GDM1 (cell line): ENCODE data around the gene CACTIN.
"Not testable (repeated sequence)": the region's sequence is repeated elsewhere in the genome, so short reads cannot be mapped to it uniquely, and the experiment has no call there.

Source experiments
- DNase-seq: peaks from one replicate; lab custom pipeline; 2025; lab: John Stamatoyannopoulos, UW

CACTIN gene

DNA sequence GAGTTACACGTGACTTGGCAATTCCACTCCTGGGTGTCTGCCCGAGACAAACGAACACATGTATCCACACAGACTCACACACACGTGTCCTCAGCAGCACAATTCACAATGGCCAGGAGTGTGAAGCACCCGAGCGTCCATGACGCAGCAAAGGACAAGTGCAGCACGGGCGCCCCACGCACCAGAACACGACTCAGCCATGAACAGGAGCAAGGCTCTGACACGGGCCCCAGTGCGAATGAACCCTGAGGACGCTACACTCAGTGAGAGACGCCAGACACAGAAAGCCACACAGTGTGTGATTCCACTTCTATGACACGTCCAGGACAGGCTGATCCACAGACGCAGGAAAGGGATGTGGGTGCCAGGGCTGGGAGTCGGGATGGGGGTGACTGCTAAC is 37.2 kb upstream of the CACTIN start:
- DNase-seq: no peak

DNA sequence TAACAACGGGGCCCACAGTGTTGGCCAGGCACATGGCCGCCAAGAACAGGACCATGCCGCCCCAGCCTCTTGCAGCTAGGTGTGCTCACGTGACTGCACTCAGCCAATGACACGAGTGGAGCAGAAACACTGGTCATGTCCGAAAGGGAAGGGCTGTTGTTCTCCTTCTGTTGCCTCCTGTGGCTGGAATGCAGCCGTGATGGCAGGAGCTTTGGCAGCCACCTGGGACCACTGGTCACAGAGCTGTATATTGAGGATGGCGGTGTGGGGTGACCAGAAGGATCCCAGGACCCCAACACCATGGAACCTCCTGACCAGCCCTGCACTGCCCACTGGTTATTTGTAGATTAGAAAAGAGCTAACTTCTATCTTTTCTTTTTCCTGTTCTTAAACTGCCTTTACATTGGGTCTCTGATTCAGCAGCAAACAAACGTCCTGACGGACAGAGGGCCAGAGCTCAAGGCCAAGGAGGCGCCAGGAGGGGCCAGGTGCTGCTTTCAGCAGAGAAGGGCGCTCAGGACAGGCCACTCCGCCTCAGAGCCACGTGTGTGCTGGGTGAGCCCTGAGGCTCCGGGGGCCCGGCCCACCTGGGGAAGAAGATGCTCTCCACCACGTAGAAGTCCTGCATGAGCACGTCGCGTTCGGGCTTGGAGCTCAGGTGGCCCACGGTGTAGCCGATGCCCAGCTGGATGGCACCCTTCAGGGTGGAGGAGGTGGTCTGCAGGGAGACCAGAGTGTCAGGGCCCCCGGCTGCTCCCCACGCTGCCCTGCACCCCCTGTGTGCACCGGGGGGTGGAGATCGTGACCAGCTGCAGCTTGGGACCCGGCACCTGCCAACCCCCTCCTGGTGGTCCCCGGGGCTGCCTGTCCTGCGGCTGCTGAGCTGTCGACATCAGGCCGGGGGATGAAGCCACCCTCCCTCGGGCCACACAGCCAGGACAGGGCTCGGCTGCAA is 35.0 kb upstream of the CACTIN start:
- DNase-seq: no peak

DNA sequence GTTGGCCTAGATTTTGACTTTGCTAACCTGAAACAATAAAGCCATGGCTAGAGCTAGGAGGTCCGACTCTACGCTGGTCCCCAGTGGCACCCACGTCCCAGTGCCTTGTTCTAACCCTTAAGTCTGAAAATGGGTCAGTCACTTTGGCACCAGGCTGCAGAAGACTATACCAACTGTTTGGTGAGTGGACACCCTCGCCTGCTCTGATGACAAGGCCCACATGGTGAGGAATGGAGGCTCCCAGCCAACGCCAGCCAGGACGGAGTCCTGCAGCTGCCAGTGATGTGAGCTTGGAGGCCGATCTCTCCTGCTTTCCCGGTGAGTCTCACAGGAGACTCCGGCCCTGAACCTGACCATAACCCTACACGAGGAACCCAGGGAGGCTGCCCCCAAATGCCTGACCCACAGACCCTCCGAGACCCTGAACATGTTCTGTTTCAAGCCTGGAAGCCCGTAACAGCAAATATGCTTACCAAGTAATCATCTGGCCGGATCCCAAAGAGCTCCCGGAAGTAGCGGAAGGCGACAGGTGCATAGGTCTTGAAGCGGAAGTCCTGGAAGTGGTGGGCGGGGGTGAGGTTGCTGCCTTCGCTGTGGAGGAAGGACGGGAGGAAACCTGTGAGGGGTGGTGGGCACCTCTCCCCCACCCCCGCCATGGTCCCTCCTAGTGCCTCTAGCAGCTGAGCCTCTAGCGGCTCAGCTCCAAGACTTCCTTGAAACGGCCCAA is 34.1 kb upstream of the CACTIN start:
- DNase-seq: no peak

DNA sequence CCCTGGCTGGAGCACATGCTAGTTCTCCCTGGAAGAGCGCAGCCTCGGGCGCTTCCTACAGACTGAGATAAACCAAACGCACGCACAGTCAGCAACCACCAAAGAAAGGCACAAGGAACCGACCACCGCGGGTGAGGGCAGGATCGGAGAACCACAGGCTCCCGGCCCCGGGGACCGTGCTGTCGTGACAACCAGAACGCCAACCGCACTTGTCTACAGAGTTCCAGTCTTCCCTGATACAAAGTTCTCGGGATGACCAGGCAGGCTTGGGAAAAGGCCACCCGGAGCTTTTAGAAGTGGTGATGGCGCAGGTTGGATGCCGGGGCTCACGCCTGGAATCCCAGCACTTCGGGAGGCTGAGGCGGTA is 33.1 kb upstream of the CACTIN start:
- DNase-seq: no peak

DNA sequence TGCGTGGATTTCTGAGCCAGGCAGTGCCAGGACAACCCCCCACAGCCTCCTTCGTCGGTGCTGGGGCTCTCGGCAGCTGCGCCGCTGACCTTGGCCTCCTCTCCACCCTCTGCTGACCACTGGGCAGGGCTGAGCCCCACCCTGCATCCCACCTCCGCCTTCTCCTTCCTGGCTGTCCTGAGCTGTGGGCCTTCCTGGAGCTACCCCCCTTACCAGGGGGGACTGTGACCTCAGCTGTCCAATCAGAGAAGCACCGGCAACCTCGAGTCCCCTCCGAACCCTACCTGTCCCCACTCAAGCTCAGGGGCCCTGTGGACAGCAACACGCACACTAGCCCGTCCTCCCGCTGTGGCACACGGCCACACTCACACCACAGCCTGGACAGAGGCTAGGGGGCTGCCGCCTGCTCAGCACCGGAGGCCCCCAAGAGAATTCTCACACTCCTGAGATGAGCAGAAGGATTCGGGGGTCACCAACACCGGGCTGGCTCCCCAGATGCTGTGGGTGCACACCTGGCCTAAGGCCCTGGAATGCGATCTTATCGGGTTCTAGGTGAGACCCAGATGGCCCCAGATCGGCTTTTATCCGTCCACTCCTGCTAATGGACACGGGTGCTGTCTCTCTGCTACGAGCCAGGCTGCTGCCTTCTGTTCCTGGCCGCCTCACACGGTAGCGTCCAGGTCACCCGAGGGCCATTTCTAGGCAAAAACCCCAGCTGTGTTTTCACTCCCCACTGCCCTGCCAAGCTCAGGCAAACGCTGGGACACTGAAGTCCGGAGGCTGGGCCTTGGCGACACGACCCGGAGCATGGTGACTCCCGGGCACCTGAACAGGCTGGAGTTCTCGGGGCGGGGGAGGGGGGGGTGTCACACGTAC is 32.5 kb upstream of the CACTIN start:
- DNase-seq: no peak

DNA sequence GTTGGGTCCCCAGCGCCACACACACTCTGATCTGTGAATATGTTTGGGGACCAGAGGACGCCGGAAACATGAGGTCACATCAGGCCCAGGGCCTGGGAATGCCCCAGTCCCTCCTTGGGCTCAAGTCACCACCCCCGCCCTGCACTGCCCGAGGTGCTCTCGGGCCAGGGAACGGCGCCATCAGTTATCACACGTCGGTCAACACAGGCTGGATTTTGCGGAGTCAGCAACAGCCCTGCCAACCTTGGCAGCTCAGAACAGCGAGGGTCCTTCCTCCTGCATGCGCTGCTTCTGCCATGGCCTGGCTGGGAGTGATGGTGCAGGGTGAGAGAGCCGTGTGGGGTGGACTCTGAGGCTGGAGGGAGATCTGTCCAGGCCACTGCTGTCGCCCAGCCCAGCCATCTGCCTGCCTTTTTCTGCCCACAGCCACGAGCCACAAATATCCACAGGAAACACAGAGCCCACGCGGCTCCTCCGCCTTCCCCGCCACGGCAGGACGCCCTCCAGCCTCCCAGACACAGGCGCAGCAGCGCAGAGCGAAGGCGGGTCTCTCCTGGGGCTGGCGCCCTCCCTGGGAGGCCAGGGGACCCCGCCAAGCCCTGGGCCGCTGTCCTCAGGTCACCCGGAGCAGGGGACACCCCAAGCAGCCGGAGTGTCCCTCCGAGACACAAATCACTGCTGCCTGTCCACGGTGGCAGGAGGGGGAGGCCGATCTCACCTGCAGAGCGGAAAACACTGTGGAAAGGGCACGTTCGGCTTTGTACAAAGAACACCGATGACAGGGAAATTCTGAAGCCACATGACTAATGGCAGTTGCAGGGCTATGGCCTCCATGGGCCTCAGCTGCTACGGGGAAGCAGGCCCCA is 31.6 kb upstream of the CACTIN start:
- DNase-seq: no peak

DNA sequence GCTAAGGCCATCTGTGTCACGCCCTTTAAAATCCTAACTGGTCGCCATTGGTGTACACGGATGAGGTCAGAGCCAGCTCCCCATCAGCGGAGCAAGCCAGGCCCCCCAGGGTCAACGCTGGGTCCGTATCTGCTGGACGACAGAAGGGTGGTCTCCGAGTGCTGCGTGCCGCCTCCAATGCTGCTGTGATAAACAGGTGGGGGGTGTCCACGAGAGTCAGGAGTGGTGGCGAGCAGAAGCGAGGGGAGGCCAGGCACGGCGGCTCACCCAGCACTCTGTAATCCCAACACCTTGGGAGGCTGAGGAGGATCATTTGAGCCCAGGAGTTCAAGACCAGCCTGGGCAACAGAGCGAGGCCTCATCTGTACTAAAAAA is 30.8 kb upstream of the CACTIN start:
- no peak for DNase-seq

DNA sequence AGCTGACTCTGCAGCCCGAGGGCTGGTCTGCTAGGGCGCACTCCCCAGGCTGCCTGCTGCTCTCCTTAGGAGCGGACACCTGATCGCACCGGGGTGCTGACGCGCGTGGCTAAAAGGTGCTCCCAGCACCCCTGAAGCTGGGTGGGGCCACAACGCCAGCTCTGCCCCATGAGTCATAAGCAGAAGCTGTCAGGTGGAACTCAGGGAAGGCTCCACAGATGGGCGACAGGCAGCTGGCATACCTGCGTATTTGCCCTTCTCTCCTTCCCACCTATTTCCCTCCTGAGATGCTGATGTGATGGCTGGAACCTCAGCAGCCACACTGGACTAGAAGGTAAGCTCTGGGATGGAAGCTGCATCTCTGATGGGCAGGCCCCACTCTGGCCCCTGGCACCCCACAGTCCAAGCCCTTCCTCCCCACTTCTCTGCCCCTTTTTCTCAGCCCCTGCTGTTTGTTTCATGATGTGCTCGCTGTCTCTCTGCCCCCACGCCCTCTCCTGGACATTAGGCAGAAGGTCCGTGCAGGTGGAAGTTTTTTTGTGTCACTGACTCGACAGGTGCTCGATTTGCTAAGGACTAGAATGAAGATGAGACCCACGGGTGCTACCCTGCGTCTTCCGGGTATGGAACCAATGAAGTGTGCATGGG is 30.3 kb upstream of the CACTIN start:
- DNase-seq: no peak

DNA sequence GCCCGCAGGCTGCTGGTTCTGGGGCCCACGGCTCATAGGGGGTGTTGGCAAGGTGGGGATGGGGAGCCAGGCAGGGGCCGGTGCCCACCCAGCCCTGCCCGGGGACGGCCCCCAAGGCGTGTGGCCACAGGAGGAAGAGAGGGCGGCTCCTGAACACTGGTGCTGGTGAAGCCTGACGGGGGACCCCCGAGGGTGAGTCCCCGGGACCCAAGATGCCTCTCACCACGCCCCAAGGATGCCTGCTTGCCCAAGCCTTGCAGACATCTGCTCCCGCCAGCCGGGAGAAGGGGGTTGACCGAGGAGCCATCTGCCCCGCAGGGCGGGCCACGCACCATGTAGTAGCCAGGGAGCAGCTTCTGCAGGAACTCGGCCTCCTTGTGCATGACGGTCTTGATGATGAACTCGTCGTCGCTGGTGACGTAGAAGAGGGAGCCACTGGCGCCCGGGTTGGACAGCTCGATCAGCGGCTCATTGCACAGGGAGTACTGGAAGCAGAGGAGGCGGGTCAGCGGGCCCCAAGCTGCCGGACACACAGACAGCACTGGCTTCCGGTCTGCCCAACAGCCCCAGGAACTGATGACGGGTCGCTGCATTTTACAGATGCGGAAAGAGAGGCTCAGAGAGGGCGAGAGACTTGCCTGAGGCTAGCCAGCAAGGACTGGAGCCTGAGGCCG is 29.6 kb upstream of the CACTIN start:
- DNase-seq: no peak

DNA sequence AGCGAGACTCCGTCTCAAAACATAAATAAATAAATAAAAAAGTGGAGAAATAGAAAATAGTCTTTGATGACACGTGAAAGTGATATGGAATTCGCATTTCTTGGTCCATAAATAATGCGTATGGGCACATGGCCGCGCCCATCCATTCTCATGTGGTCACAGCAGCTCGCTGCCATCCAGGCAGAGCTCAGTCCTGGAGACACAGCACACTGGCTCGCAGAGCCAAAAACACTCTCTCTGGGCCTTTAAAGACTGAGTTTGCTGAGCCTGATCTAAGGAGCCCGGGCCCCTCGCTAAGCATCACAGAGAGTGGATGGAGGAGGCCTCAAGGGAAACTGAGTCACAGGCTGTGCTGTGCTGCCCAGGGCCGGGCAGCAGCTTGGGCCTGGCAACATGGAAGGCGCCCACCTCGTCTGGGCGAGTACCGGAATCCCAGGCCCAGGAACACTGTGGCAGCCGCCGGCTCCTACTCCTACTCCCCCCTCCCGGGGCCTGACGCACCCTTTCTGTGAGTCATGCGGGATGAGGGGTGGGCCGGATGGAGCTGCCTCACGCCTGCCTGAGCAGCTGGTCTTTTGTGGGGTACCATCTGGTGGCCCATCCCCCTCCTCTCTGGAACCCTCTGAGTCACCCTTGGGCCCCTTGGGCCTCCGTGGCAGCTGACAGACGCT is 28.9 kb upstream of the CACTIN start:
- DNase-seq: no peak

DNA sequence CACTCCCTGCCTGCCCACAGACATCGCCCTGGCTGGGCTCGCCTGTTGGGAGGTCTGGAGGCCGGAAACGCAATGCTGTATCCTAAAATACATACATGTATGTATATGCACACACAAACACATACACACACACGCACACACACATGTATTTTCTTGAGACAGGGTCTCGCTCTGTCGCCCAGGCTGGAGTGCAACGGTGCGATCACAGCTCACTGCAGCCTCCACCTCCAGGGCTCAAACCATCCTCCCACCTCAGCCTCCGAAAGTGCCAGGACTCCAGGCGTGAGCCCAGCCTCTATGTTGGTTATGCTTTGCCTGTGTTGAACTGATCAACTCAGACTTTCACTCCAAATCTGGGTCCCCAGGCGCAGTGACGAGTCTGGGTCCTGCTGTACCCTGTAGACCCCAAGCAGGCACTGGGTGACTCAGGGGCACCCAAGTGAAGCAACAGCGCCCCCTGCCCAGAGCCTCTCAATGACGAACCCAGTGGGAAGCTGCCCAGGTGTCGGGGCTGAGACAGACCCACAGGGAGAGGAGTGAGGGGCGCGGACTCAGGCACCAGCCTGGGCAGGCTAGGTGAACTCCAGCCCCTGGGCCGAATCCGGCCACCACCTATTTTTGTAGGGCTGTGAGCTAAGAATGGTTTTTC is 27.4 kb upstream of the CACTIN start:
- DNase-seq: no peak

DNA sequence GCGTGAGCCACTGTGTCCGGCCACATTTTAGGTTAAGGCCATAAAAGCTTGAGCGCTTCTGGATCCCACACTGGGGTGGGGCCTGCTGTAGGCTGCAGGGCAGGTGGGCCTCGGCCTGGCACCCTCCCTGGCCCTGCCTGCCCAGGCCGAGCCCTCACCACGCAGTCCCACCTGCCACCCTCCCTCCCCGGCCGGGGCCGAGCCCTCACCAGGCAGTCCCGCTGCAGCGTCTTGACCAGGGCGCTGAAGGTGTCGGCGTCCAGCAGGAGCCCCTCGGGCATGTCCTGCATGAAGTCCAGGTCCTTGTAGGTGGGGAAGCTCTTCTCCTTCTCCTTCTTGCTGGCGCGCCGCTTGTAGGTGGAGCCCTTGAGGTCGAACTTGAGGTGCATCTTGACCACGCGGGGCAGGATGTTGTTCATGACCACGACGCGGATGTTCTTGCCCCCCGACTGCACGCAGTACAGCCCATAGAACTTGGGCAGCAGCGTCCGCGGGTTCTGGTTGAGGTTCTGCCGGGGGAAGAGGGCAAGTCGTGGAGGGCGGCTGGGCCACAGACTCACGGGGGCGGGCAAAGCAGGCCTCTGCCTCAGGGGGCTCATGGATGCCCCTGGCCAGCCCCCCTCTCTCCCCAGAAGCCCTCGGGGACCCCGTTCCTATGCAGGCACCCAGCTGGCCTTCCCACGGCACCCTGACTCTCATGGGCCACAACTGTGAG is 26.6 kb upstream of the CACTIN start:
- no peak for DNase-seq

DNA sequence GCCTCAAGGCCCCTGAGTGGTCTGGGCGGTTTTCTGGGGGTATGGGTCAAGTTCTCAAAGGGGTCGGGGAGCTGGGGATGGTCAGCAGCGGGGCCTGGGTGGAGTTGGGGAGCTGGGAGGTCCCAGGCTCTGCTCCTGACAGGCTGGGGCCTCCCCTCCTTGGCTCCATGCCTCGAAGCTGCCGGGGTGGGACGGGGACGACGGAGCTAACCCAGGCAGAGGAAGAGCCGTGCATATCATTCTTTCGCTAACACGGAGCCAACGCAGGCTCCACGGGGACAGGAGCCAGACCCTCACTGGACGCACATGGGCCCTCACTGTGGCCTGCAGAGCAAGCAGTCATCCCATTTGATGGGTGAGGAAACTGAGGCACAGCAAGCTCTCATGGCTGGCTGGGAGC is 25.8 kb upstream of the CACTIN start:
- no peak for DNase-seq

DNA sequence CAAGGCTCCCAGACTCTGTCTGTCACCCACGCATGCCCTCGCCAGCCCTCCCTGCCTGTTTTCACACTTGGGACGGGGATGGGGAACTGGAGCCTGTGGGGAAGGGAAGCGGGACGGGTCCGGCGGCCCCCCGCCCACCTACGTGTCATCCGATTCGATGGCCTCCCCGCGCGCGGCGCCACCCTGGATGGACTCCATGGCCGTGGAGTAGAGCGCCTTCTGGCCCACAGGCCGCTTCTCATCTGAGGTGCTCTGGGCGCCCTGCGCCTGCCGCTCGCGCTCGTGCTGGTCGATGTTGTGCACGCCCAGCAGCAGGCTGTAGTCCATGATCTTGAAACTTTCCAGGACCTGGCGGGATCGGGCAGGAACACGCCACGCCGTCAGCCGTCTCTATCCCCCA is 25.1 kb upstream of the CACTIN start:
- DNase-seq: no peak

DNA sequence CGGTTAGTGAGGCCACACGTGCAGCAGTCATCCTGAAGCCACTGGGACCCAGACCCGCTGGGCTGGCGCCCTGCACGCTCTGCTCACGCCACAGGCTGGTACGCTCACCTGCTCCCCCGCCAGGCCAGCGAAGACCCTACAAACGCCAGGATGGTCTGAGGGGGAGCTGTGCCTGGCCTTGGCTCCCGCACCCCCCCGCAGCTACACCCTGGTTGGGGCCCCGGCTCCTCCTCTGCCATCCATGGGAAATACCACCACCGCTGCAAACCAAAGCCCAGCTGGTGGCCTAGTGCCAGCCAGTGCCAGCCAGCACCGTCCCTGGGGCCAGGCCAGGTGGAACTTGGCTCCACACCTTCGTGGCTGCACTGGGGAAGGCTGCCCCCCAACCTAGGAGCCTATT is 23.3 kb upstream of the CACTIN start:
- DNase-seq: no peak

DNA sequence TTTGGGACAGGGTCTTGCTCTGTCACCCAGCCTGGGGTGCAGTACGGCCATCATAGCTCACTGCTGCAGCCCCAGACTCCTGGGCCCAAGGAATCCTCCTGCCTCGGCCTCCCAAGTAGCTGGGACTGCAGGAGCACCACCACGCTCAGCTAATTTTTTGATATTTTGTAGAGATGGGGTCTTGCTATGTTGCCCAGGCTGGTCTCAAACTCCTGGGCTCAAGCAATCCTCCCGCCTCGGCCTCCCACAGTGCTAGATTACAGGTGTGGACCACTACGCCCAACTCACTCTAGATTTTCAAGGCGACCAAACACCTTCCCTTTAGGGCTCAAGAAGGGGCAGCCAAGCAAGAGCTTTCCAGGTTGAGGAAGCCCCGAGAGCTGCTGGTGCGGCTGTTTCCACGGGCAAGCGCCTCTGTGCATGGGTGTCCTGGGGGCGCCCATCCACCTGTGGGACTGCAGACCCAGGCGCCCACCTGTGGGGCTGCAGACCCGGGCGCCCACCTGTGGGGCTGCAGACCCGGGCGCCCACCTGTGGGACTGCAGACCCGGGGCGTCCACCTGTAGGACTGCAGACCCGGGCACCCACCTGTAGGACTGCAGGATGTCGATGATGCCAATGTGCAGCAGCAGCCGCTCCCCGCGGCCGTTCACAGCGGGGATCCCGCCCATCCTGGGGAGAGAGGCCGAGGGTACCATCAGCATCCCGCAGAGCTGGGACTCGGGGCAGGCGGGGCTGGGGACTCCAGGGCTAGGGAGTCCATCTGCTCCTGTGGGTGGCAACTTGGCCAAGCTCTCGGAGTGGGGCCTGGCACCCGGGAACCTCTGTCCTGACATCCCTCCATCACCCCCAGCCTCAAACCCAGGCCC is 21.7 kb upstream of the CACTIN start:
- DNase-seq: no peak

DNA sequence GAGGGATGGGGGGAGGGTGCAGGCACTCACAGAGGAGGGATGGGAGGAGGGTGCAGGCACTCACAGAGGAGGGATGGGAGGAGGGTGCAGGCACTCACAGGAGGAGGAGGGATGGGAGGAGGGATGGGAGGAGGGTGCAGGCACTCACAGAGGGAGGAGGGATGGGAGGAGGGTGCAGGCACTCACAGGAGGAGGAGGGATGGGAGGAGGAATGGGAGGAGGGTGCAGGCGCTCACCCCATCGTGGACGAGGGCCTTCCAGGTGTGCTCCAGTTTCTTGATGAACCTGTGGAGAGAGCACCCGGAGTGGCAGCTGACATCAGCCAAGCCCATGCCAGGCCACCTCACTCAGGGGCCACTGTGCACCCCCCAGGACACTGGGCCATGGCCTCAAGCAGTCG is 20.5 kb upstream of the CACTIN start:
- not testable (repeated sequence) for DNase-seq
